Stimulated activated CD4-positive, alpha-beta T cell treated with anti-CD3 and anti-CD28 coated beads, Interleukin-2, amount 100 ng/mL, for 48 hours (primary cell): ENCODE data around the gene STAU1.
"Not testable (repeated sequence)": the region's sequence is repeated elsewhere in the genome, so short reads cannot be mapped to it uniquely, and the experiment has no call there.

Source experiments
- DNase-seq, 2 donors: peaks; one replicate each; pipeline ENCODE4 v3.0.0-alpha.2; 2020

Gene STAU1

DNA sequence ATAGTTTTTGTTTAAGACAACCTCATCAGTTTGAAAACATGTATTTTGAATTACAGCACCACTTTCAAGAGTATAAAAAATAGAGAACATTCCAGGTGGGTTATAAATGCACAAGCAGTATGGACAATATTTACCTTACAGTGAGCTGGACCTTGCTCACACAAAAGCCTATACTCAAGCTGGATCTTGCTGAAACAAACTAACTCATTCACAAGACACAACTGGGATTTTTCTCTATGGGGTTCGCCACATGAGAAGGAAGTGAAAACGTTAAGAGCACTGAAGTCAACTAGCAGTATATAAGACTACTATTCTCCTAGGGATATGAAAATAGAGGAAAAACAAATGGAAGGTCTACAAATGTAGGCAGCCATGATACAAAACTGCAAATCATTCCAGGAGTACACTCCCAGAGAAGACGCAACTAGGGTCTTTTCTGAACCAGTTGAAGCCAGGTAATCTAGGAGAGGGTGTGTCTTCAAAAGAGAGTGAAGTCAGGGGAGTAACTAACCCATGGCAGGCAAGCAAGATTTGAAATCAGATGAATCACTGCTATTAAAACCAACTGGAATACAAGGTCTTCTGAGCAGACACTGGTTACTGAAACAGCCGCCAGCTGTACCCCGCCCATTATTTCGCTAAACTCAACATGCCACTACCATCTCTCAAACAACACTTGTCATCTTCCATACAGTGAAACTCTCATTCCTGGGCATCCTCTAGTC lies 26.5 kb downstream of the STAU1 start:
- DNase-seq = no peak

DNA sequence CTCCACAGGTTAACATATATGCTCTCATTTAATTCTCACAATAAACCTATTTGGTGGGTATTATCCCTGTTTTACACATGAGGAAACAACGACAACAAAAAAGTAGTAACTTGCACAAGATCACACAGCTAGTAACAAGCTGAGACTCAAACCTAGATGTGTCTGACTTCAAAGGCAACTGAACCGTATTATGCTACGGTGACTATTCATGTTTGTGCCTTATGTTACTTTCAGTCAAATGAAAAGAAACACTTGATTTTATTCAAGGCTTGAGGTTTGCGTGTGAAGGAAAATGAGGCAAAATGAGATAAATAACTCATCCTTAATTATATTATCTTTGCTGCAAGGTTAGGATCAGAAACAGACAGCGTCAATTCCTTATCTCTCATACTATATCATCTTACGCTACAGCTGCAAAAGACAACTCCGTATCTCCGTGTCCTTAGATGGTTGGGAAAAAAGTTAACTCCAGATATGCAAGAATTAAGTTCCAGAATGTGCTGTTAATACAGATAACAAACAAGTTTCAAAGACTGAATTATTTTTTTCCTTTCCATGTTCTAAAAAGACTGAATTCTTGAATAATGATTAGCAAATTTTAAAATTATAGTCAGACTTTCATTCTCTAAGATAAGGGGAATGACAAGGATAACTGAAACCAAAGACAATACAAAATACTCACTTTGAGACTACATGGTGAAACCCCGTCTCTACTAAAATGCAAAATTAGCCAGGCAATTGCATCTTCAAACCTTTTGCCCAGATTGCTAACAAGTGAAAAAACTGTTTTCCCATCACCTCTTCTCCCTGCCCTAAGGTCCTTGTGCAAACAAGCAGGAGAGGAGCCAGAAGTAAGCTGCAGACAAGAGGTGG lies 27.8 kb downstream of the STAU1 start:
- DNase-seq = no peak

DNA sequence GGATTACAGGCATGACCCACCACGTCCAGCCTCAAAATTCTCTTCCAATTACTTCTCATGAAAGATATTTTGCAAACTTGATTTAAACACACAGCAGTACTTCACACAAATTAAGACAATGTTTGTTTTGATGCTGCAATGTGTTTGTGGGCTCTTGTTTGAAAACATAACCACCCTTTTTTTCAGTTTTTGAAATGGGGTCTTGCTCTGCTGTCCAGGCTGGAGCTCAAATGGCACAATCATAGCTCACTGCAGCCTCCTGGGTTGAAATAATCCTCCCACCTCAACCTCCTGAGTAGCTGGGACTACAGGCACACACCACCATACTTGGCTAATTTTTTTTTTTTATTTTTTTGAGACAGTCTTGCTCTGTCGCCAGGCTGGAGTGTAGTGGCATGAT lies 31.0 kb downstream of the STAU1 start:
- DNase-seq = no peak

DNA sequence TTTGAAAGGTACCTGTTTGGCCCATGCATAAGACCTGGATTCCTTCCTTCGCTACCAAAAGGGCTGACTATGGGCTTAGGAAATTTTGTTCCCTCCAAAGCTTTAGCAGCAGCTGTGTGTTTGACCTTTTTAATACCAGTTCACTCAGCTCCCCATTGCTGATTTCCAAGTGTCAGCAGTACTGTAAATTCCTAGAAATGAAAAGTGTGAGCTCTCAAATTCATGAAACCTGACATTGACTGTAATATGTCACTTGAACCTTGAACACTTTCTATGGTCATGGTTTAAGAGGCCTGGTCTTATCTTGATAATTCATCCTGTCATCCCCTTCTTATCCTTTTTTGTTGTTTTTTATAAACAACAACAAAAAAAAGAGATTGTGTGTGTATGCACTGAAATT lies 31.7 kb downstream of the STAU1 start:
- DNase-seq = no peak

DNA sequence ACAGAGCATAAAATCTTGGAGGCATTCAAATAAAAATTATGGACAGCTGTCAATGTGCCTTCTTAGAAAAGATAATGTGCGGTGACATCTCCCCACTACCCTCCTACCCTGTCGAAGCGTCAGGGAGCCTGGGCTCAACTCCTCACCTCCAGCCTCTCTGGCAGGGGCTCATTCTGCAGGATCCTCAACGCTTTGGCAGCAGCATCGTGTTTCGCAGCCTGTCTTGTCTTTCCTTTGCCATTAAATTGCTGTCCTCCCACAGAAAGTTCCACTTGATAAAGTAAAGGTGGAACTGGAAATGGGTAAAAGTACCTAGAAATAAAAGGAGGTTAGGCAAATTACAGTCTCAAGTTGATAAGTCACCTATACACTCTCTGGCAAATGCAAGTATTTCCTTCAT lies 36.7 kb downstream of the STAU1 start:
- DNase-seq = no peak

DNA sequence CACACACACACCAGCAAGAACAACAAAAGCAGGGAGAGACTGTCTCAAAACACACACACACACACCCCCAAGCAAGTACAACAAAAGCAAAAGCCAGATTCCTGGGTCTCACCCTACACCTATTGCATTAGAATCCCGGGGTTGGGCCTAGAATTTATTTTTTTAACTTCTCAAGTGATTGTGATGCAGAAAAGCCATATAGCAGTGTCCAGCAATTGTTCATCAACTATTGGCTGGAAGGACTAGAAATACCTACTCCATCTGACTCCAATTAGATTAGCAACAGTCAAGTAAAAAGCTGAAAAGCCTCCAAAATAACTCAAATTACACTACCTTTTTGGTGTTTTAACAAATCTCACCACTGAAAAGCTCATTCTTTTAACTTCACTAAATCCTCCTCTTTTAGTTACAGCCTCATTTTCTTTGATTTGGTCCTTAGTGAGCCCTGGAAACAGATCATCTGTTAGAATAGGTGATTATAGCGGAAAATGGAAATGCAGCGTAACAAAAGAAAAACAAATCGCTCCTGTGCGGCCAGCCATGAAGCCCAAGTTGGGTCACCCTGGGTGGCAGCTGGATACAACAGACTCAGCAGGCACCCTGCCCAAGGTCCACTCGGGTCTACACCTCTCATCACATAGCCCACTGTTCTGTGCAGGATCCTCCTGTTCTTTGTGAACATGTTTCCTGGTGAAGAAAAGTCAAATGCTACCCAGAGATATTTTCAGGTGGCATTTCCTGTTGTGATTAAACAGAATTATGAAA lies 38.7 kb downstream of the STAU1 start:
- no peak for DNase-seq

- no peak for DNase-seq
Measured at GRCh38 chr20:49148601-49149000, 39.5 kb downstream of the STAU1 start.

- no peak for DNase-seq
Measured at GRCh38 chr20:49147296-49147695, 40.8 kb downstream of the STAU1 start.

GRCh38 chr20:49146442-49147225 lies 41.5 kb downstream of the STAU1 start:
- no peak for DNase-seq

DNA sequence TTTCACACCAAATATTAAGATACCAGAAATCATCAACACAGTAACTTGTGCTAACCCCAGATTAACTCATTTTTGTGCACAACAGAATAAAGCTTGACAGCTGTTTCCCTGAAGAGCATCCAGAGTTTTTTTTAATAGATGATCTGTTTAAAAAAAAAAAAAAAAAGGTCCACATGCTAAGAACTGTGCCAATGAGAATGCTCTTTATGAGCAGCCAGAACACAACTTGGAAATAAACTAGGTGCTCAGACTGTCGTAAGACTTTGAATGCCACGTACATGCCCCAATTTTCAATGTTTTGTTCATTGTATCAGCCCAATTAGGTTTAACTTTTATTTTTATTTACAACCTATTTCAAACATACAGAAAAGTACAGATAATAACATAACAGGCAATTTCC lies 47.3 kb downstream of the STAU1 start:
- no peak for DNase-seq

GRCh38 chr20:49140411-49140810 lies 47.7 kb downstream of the STAU1 start:
- DNase-seq = no peak

GRCh38 chr20:49138431-49138830 lies 49.7 kb downstream of the STAU1 start:
- DNase-seq = no peak

- DNase-seq = no peak
Measured at GRCh38 chr20:49136817-49137571, 51.1 kb downstream of the STAU1 start.

DNA sequence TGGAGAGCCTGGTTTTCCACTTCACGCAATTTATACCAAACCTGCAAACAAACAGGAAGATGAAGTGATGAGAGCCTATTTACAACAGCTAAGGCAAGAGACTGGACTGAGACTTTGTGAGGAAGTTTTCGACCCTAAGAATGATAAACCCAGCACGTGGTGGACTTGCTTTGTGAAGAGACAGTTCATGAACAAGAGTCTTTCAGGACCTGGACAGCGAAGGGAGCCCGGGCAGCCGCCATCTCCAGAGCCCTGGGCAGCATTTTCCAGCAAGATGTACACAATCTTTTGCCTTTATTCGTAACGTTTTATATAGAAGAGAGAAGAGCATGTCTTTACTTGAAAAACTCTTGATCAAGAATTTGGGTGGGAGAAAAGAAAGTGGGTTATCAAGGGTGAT lies 53.3 kb downstream of the STAU1 start:
- DNase-seq = not testable (repeated sequence)

DNA sequence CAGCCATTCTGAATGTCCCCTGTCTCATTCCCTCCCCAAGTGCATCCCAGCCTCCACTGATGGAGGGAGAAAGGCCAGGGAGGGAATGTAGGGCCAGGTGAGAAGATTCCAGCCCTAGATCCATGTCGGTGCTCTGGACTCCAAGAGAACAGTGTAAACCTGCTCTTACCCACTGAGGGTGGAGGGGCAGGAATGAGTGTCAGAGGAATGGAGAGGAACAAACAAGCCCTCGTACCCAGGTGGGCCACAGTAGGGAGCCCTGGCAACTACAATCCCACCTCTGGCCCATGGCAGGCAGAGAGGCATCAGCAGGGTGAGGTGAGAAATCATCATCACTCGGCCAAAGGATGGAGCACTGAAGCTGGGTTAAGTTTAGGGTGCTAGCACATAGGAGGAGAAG lies 54.6 kb downstream of the STAU1 start:
- no peak for DNase-seq

- no peak for DNase-seq
Measured at GRCh38 chr20:49132995-49133478, 55.1 kb downstream of the STAU1 start.

GRCh38 chr20:49123982-49124381 lies 64.2 kb downstream of the STAU1 start:
- no peak for DNase-seq

DNA sequence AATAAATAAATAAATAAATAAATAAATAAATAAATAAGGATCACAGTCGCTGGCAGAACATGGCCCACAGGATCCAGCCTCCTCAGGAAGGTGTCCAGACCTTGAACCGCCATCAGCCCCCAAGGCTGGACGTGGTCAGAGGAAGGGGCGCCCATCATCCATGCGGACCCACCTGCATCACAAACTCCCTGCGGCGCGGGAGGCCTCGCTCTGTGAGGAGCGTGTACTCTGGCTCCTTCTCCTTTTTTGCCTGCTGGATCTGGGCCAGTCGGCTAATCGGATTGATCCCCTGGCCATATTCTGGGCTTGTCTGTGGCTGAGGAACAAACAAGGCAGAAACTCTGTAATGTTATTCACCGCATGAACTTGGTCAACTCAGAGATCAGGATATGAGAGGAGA lies 65.2 kb downstream of the STAU1 start:
- DNase-seq = no peak

DNA sequence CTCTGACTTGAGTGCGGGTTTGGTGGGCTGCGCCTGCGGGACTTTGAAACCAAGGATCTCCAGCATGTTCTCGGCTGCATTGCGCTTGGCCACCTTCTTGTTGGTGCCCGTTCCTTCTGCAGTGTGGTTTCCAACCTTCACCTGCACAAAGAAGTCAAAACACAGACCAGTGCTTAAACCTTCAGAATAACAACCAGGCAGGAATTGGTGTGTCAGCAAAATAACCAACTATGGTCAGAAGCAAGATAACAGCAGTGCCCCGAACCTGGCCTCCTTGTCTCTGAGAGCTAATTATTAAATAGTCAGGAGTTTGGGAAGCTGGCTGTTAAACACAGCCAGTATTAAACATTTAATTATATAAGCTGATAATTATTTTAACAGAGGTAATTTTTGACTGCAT lies 68.1 kb downstream of the STAU1 start:
- DNase-seq = no peak

DNA sequence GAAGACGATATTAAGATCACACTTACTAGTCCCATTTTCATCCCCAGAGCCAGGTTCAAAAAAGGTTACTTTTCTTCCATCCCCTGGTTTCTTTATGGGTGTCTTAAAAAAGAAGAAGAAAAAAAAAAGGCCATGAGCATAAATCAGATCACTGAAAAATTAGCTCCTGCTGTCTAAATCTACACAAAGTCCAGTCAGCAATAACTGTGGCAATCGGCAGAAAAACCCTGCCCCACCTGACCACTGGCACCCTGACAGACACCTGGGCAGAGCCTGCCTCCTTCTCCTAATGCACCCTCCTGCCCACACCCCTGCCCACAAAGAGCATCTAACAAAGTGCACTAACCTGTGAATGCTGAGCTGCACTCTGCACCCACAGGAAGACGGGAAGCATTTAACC lies 69.8 kb downstream of the STAU1 start:
- no peak for DNase-seq

GRCh38 chr20:49115564-49115963 lies 72.6 kb downstream of the STAU1 start:
- DNase-seq = no peak
